ENCODE results near the gene ARHGAP15. TPM values are rescaled to one million over a fixed set of nuclear protein-coding genes. Genes with fewer than 3 reads are reported as not detected.
"Not testable (repeated sequence)": the region's sequence is repeated elsewhere in the genome, so short reads cannot be mapped to it uniquely, and the experiment has no call there.

Gene ARHGAP15
- total RNA-seq, 3 donors from 2014 or later, result 5.3 to 8.2 (median 5.8) TPM

GRCh38 chr2:143535802-143536201, 406.6 kb downstream of the ARHGAP15 start:
- ATAC-seq (no peak), DNase-seq (no peak)
- Histone ChIP-seq H3K4me3 (no peak overlapping the region), H3K4me1 (ENCODE audit: low read depth) (no peaks in the 10 kb centered on the region), H3K9me3 (no peaks in the 10 kb centered on the region), H3K36me3 (ENCODE audit: low read depth) (no peaks in the 10 kb centered on the region)
- no peak for TF ChIP-seq CTCF (IDR thresholded peaks at IDR 0.05)
- intact Hi-C loops (cut with DNase I, micrococcal nuclease), result no loop called here

- DNase-seq; intact Hi-C loops (cut with DNase I, micrococcal nuclease); H3K9me3 ChIP-seq; H3K4me1 ChIP-seq (ENCODE audit: low read depth); ATAC-seq; H3K36me3 ChIP-seq (ENCODE audit: low read depth); H3K4me3 ChIP-seq: not testable (repeated sequence)
Observed at GRCh38 chr2:143541899-143542298, 412.7 kb downstream of the ARHGAP15 start.

- H3K4me3 ChIP-seq, result no peak overlapping the region
- intact Hi-C loops (cut with DNase I, micrococcal nuclease), result no loop called here
- TF ChIP-seq CTCF (IDR thresholded peaks at IDR 0.05), result no peak
Observed at GRCh38 chr2:143545059-143545948, 416.1 kb downstream of the ARHGAP15 start.

GRCh38 chr2:143545949-143546255, 416.7 kb downstream of the ARHGAP15 start:
- H3K4me3 ChIP-seq, result no peak overlapping the region
- intact Hi-C loops (cut with DNase I, micrococcal nuclease), result no loop called here
- TF ChIP-seq CTCF (IDR thresholded peaks at IDR 0.05), result no peak
- DNase-seq (no peak), ATAC-seq (no peak)
- H3K36me3 ChIP-seq (ENCODE audit: low read depth), result no peaks in the 10 kb centered on the region
- H3K9me3 ChIP-seq, result no peaks in the 10 kb centered on the region
- no peaks in the 10 kb centered on the region for H3K4me1 ChIP-seq (ENCODE audit: low read depth)

More at GRCh38 chr2:143545059-143545948, 416.1 kb downstream of the ARHGAP15 start:
- DNase-seq, result no peak
- H3K36me3 ChIP-seq (ENCODE audit: low read depth), result no peaks in the 10 kb centered on the region
- ATAC-seq, result no peak
- H3K9me3 ChIP-seq, result no peaks in the 10 kb centered on the region
- no peaks in the 10 kb centered on the region for H3K4me1 ChIP-seq (ENCODE audit: low read depth)

- ATAC-seq, result no peak
- intact Hi-C loops (cut with DNase I, micrococcal nuclease), result no loop called here
- DNase-seq, result no peak
- TF ChIP-seq CTCF (IDR thresholded peaks at IDR 0.05), result no peak
- no peaks in the 10 kb centered on the region for H3K4me1 ChIP-seq (ENCODE audit: low read depth)
- no peaks in the 10 kb centered on the region for H3K9me3 ChIP-seq
- H3K36me3 ChIP-seq (ENCODE audit: low read depth), result no peaks in the 10 kb centered on the region
- no peak overlapping the region for H3K4me3 ChIP-seq
Observed at GRCh38 chr2:143548032-143548431, 418.8 kb downstream of the ARHGAP15 start.

GRCh38 chr2:143550500-143550899, 421.3 kb downstream of the ARHGAP15 start:
- TF ChIP-seq CTCF (IDR thresholded peaks at IDR 0.05), result no peak
- no peaks in the 10 kb centered on the region for H3K4me1 ChIP-seq (ENCODE audit: low read depth)
- H3K9me3 ChIP-seq, result no peaks in the 10 kb centered on the region
- intact Hi-C loops (cut with DNase I, micrococcal nuclease), result no loop called here
- H3K36me3 ChIP-seq (ENCODE audit: low read depth), result no peaks in the 10 kb centered on the region
- ATAC-seq (no peak), DNase-seq (no peak)
- no peak overlapping the region for H3K4me3 ChIP-seq
